GM03348 (cell line): Measurements from ENCODE around the gene IFNA21.
A peak's percentile ranks its signal among the peaks of the same experiment; 100 is the strongest.
"Not testable (repeated sequence)": the region's sequence is repeated elsewhere in the genome, so short reads cannot be mapped to it uniquely, and the experiment has no call there.

Experiments
- DNase-seq: peaks from one replicate; pipeline ENCODE4 v3.0.0; 2012; ENCODE audit warnings: low spot score

The IFNA21 gene

DNA sequence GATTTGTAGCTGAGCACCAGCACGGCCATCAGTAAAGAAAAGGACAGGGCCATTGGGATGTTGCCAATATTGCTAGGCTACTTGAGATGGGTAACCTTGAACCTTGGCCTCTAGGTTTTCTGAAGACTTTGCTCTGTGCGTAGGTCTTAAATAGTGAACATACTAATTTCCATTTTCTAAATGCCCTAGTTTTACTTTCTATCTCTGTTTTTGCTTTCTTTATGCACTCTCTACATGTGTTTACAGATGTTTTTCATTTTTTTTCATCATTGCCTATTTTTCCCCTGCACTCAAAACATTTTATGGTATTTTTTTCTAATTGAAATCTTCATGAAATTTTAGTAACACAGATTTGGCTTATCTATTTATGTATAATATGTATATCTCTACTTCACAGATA lies at the start of gene IFNA21:
Gene IFNA21, minus strand, starts transcription at position 101 of the 400 bp plus-strand sequence. Its CDS starts 48 bp downstream, at position 53.
- not testable (repeated sequence) for DNase-seq

DNA sequence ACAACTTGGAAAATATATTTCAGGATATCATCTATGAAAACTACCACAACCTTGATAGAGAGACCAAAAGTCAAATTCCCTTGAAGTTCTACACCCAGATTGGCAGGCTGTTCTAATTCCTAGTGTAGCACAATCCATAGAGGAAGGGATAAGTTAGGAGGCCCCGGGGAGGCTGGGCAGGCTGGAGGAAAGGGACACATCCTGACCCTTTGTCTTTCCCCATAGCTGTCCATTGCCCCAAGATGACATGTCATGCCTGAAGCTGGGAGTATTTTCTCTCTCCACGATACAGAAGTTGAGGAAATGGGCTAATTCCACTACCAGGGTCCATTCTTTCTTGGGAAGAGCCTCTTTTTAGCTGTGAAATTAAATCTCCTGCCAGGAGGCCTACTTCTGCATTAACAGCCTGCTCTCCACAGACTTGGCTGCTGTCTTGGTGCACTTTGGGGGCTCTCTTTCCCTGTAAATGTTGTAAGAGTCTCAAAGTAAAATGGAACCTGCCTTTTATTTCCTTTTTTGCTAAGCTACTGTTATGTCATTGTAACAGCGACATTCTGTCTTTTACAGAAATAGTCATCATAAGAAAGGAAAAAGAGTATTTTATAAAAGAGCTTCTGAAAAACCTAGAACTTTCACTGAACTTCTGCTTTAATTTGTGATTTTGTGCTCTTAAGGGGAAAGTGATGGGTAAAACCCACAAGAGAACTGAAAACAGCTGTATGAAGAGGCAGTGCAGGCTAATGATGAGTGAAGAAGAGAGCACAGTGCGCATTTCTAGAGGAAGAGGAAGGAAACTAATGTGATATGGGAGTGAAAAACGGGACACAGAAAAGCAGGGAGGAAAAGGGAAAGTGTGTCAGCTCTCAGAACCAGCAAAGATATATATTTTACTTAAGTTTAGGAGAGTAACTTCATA lies 47.2 kb upstream of the IFNA21 start:
- peak; percentile 12 for DNase-seq

DNA sequence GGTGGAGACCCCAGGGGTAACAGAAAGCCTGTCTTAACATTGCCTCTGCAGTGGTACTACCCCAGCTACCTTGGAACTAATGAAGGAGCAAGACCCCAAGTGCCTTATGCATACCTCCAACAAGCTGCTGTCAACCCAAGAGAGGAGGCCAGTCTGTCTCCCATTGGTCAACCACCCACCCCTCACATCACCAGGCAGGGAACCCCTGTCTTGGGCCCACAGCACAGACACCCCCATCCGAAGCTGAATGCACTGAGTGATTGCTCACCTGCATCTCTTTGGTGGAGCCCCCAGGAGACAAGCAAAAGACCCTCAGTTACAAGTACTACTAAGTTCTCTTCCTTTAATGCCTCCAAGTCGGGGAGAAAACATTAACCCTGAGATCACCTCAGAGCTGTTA lies 45.7 kb upstream of the IFNA21 start:
- not testable (repeated sequence) for DNase-seq

DNA sequence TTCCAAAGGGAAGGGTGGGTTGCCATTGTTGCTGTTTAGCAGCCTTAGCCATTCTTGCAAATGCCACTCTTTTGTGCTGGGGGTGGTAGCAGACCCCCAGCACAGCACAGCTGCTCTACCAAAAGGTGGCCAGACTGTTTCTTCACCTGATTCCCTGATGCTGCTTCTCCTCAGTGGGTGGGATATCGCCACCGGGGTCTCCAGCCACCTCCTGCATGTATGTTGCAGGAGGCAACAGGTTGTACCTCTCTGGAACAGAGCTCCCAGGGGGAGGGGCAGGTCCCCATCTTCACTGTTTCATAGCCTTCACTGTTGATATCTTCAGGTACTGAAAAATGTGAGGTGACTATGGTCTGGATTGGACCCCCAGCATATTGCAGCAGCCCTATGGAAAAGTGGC lies 44.3 kb upstream of the IFNA21 start:
- DNase-seq, result not testable (repeated sequence)

DNA sequence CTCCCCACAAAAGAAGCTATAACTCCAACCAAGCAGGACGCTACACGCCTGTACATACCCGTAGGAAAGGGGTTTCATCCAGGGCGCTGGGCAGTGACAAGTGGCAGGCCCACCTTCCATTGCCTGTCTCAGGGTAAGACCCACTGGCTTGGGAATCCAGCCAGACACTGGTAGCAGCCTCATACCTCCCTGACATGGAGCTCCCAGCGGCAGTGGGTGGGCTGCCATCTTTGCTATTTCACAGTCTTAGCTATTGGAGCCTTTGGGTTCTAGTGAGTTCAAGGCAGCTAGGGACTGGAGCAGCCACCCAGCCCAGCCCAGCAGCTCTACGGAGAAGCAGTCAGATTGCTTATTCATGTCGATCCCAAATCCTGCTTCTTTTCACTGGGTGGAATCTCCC lies 43.9 kb upstream of the IFNA21 start:
- DNase-seq, result no peak

DNA sequence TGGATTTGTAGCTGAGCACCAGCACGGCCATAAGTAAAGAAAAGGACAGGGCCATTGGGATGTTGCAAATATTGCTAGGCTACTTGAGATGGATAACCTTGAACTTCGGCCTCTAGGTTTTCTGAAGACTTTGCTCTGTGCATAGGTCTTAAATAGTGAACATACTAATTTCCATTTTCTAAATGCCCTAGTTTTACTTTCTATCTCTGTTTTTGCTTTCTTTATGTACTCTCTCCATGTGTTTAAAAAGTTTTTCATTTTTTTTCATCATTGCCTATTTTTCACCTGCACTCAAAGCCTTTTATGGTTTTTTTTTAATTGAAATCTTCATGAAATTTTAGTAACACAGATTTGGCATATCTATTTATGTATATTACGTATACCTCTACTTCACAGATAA lies 40.6 kb upstream of the IFNA21 start, which contains the start of gene IFNA10:
Gene IFNA10, minus strand, starts transcription at position 101 of the 400 bp plus-strand sequence. Its CDS starts 46 bp downstream, at position 55.
- not testable (repeated sequence) for DNase-seq

DNA sequence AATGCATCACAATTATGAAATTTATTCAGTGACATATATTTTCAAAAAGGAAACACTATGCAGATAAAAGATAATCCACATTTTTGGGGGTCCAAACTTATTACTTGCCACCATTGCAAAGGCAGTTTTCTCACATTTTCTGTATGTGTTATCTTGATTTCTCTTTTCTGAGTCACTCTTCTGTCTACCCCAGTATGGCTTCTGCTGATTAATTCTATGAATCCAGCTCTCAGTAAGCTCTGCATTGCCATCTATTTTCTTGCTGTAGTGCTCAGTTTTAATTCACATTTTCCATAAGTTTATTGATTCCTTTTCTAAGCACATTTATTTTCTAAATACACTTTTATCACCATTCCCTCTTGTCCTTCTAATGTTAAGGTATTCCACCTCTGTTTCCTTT lies 38.7 kb upstream of the IFNA21 start:
- DNase-seq, result no peak

DNA sequence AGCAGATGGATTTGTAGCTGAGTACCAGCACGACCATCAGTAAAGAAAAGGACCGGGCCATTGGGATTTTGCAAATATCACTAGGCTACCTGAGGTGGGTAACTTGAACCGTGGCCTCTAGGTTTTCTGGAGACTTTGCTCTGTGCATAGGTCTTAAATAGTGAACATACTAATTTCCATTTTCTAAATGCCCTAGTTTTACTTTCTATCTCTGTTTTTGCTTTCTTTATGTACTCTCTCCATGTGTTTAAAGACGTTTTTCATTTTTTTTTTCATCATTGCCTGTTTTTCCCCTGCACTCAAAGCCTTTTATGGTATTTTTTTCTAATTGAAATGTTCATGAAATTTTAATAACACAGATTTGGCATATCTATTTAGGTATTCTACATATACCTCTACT lies 35.6 kb upstream of the IFNA21 start, which contains the start of gene IFNA7:
Gene IFNA7, minus strand, starts transcription at position 101 of the 400 bp plus-strand sequence. Its CDS starts 40 bp downstream, at position 61.
- not testable (repeated sequence) for DNase-seq

DNA sequence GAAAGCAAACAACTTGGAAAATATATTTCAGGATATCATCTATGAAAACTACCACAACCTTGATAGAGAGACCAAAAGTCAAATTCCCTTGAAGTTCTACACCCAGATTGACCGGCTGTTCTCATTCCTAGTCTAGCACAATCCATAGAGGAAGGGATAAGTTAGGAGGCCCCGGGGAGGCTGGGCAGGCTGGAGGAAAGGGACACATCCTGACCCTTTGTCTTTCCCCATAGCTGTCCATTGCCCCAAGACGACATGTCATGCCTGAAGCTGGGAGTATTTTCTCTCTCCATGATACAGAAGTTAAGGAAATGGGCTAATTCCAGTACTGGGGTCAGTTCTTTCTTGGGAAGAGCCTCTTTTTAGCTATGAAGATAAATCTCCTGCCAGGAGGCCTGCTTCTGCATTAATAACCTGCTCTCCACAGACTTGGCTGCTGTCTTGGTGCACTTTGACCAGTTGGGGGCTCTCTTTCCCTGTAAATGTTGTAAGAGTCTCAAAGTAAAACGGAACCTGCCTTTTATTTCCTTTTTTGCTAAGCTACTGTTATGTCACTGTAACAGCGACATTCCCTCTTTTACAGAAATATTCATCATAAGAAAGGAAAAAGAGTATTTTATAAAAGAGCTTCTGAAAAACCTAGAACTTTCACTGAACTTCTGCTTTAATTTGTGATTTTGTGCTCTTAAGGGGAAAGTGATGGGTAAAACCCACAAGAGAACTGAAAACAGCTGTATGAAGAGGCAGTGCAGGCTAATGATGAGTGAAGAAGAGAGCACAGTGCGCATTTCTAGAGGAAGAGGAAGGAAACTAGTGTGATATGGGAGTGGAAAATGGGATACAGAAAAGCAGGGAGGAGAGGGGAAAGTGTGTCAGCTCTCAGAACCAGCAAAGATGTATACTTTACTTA lies 28.7 kb upstream of the IFNA21 start:
- peak; percentile 8 for DNase-seq

DNA sequence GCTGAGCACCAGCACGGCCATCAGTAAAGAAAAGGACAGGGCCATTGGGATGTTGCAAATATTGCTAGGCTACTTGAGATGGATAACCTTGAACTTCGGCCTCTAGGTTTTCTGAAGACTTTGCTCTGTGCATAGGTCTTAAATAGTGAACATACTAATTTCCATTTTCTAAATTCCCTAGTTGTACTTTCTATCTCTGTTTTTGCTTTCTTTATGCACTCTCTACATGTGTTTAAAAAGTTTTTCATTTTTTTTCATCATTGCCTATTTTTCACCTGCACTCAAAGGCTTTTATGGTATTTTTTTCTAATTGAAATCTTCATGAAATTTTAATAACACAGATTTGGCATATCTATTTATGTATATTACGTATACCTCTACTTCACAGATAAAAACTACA lies 21.0 kb upstream of the IFNA21 start, which contains the start of gene IFNA4:
Gene IFNA4, minus strand, starts transcription at position 101 of the 400 bp plus-strand sequence. Its CDS starts 56 bp downstream, at position 45.
- not testable (repeated sequence) for DNase-seq

DNA sequence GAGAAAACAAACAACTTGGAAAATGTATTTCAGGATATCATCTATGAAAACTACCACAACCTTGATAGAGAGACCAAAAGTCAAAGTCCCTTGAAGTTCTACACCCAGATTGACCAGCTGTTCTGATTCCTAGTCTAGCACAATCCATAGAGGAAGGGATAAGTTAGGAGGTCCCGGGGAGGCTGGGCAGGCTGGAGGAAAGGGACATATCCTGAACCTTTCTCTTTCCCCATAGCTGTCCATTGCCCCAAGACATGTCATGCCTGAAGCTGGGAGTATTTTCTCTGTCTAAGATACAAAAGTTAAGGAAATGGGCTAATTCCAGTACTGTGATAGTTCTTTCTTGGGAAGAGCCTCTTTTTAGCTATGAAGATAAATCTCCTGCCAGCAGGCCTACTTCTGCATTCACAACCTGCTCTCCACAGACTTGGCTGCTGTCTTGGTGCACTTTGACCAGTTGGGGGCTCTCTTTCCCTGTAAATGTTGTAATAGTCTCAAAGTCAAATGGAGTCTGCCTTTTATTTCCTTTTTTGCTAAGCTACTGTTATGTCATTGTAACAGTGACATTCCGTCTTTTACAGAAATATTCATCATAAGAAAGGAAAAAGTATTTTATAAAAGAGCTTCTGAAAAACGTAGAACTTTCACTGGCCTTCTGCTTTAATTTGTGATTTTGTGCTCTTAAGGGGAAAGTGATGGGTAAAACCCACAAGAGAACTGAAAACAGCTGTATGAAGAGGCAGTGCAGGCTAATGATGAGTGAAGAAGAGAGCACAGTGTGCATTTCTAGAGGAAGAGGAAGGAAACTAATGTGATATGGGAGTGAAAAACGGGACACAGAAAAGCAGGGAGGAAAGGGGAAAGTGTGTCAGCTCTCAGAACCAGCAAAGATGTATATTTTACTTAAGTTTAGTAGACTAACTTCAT lies 16.6 kb upstream of the IFNA21 start:
- not testable (repeated sequence) for DNase-seq

DNA sequence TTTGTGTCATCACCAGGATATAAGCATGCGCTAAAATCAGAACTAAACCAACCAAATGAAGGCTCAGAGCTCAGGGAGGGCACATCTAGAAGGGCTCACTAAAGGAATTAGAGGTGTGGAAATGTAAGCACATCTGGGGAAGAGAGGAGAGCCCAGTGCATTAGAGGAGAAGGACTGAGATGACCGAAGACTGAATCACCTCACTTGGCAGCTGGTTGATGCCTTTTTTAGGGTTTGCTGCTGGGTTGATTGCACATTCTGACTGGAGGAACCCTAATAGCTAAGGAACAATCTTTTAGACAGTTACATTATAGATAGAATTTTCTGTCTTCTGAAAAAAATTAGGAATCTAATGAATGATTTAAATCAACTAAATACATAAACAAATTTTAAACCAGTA lies 8.2 kb upstream of the IFNA21 start:
- no peak for DNase-seq

DNA sequence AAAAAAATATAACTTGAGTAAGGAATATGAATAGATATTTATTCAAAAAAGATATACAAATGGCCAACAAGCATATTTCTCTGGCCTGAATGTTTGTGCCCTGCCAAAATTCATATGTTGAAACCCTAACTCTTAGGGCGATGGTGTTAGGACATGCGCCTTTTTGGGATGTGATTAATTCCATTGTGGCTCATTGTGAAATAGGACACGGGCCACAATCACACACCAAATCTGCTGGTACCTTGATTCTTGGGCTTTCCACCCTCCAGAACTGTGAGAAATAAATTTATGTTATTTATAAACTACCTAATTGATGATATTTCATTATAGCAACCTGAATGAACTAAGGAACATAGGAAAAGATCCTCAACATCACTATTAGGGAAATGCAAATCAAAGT lies 5.7 kb upstream of the IFNA21 start:
- DNase-seq, result no peak

DNA sequence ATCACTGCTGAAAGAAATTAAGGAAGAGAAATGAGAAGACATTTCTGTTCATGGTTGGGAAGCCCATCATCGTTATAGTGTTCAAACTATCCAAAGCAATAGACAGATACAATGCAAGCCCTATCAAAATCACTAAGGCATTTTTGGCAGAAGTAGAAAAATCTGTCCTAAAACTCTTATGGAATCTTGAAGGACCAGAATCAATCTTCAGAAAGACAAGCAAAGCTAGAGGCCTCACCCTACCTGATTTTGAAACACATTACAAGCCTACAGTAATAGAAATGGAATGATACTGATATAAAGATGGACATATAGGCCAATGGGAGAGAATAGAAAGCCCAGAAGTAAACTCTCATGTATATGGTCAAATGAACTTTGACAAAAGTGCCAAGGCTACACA lies 4.9 kb upstream of the IFNA21 start:
- DNase-seq, result no peak

DNA sequence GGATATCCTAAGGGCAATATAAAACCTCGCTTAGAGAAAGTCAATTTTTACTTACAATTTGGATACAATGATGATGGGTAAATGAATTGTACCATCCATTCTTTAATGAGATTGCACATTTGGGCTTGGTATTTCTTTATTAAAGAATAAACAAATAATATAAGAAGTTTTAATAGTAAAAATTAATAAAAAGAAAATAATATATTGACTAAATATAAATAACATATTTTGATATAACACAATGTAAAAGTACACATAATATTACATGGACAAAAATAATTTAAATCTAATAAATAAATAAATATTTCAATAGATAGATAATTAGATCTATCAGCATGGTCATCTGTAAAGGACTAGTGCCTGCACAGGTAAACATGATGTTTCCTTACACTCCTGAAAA lies 944 bp downstream of the IFNA21 start:
- no peak for DNase-seq

DNA sequence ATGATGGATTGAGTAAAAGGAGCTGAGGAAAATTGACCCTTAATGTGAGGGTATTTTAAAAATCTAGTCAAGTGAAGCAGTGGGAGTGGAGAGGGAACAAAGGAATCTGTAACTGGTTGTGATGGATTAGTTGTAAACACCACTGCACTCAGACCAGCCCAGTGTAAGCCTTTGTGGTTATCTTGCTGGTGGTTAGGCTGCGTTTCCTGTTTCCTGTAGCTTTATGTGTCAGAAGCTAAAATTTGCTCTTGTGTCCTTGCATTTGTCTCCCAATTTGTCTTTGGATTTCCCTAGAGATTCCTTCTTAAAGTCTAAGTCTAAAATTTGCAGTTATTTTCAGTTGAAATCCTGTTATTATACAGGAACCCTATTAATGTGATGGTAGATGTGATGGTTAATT lies 6.3 kb downstream of the IFNA21 start:
- DNase-seq, result no peak

DNA sequence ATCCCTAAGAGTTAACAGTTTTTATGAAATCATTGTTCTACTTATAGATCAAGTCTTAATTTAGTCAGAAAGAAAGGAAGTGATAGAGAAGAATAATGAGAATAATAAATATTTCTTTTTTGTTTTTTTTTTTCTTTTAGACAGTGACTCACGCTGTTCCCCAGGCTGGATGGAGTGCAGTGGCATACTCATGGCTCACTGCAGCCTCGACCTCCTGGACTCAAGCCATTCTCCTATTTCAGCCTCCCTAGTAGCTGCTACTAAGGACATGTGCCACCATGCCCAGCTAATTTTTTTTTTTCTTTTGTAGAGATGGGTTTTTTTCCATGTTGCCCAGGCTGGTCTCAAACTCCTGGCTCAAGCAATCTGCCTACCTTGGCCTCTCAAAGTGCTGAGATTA lies 11.0 kb downstream of the IFNA21 start:
- no peak for DNase-seq

DNA sequence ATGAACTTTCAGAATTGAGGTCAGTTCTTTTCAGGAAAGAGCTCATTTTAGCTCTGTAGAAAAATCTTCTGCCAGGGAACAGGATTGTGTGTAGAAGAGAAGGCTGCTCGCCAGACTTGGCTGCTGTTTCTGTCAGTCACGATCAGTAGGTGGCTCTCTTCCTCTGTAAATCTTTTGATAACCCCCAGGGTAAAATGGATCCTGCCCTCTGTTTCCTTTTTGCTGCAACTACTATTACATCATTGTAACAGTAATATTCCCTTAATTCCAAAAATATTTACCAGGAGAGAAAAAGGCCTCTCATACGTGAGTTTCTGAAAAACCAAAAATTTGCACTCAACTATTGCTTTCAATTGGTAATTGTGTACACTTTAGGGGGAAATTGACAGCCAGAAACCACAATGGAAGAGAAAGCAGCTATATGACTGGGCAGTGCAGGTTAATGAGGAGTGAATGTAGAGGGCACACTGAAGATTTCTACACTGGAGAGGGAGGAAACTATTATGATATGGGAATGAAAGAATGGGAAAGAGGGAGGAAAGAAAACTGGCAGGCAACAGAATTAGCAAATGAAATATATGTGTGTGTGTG lies 12.3 kb downstream of the IFNA21 start:
- peak; percentile 4 for DNase-seq

DNA sequence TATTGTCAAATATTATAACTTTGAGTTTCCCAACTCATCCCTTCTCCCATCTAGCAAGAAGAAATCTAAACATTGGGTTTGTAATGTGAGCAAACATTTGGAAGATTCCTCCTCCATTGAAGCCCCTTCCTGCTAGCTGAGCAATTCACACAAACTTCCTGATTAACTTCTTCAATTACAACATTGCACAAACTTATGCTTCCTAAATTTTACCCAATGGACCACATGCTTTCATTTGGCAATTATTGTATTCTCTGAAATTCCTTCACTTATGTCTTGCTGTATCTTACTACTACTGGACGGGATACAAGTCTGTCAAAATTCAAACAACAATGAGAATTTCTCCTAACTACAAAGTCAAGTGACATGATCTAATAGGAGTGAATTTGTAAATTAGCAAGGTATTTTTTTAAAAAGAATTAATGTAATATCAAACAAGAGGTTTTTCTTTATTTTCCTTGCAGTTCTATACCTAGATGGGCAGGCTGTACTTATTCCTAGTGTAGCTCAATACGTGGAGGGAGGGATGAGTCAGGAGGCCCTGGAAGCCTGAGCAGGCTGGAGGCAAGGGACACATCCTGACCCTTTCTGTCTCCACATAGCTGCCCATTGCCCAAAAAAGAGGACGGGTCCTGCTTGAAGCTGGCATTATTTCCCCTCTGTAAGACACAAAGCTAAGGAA lies 13.0 kb downstream of the IFNA21 start:
- no peak for DNase-seq

DNA sequence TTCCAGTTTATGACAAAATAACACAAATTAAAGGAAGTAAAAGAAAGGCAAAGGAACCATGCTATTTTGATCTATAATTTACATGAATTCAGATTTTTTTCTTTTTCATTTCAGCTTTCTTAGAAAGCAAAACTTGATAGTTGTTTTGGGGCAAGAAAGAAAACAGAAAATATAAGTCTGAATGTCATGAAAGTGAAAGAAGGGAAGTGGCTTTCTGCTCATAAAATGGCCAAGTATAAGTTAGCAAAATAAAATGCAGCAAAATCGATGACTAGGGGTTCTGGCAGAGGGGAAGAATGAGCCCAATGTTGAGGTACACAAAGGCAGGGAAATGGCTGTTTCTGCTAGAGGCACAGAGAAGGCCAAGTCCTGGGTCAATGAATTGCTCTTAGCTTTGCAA lies 21.9 kb downstream of the IFNA21 start:
- no peak for DNase-seq
